Measurements from ENCODE around the gene CHRNA3.
"Not testable (repeated sequence)": the region's sequence is repeated elsewhere in the genome, so short reads cannot be mapped to it uniquely, and the experiment has no call there.

Gene CHRNA3

DNA sequence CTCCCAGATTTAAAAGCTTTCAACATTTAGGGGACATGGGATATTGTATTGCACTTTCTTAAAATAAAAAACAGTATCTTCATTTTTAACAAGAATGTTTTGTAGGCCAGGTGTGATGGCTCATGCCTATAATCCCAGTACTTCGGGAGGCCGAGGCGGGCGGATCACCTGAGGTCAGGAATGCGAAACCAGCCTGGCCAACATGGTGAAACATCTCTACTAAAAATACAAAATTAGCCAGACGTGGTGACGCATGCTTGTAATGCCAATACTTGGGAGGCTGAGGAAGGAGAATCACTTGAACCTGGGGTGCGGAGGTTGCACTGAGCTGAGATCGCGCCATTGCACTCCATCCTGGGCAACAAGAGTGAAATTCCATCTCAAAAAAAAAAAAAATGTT lies 60.6 kb downstream of the CHRNA3 start:
- DNase-seq (ENCODE audit: low read depth): not testable (repeated sequence)

DNA sequence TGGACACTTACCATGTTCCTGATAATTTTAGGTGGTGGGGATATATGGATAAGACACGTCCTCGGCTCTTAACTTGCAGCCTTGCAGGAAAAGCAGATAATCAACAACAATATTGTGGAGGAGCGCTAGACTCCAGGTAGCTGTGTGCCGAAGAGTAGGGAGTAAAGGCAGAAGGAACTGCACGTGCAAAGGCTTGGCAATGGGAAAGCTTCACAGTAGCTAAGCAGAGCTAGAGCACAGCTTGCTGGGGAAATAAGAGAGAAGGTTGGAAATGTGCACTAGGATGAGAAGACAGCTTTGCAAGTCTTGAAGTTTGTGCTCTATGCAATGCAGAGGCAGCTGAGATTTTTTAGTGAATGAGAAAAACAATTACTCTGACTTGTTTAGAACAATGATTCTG lies 68.2 kb downstream of the CHRNA3 start:
- DNase-seq (ENCODE audit: low read depth): no peak

DNA sequence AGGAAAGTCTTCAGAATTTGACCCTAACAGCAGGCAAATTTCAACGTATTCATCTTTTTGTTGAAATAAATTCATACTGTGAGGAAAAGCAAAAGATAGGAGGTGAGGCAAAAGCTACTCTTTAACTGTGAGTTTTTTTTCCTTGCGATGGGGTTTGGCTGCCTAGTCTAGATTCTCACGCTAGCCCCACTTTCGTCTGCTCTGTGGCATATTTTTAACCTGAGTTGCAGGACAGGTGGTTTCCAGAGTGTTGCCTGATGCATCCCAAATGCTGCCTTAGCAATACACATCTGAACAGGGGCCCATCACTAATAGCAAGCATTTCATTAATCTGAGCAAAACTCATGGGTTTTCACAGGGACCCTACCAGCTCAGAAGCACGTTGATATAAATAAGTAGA lies 68.9 kb downstream of the CHRNA3 start:
- DNase-seq (ENCODE audit: low read depth): no peak

DNA sequence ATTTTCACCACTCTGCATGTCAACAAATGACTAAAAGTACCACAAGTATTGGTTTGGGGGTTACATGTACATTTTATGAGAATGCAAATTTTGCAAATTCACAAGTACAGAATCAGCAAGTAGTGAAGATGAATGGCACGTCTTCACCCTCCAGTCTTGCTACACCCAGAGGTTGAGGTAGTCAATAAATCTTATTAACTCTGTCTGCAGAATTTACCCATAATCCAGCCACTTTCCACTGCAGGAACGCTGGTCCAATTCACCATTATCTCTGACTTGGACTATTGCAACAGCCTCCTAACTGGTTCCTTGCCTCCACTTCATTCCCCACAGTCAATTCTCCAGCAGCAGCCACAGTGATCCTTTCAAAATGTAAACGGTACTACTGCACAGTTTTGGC lies 70.0 kb downstream of the CHRNA3 start:
- no peak for DNase-seq (ENCODE audit: low read depth)

DNA sequence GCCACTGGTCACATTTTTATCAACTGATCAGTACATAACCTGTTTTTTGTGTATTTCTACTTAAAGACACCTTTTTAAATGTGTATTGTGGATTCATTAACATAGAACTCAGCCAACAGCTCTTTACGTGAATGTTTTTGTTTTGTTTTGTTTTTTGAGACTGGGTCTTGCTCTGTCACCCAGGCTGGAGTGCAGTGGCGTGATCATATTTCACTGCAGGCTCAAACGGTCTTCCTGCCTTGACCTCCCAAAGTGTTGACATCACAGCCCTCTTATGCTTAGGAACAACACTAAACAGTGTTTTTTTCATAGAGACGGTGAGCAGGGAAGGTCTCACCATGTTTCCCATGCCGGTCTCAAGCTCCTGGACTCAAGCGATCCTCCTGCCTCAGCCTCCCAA lies 70.6 kb downstream of the CHRNA3 start:
- no peak for DNase-seq (ENCODE audit: low read depth)
